GM19324 (cell line): Measurements from ENCODE around the gene NUP50.
"Not testable (repeated sequence)": the region's sequence is repeated elsewhere in the genome, so short reads cannot be mapped to it uniquely, and the experiment has no call there.

ENCODE experiments used
- ATAC-seq: cut with Tn5 transposase; IDR thresholded peaks from one replicate; pipeline ENCODE4 v1.9.1; 2021; ENCODE audit warnings: mild to moderate bottlenecking, moderate library complexity; ENCODE audit not compliant: unreplicated experiment, low FRiP score

NUP50 gene

GRCh38 chr22:45159652-45160462 is 3.9 kb upstream of the NUP50 start:
- no peak for ATAC-seq

- no peak for ATAC-seq
Observed at GRCh38 chr22:45162531-45162930, 1.2 kb upstream of the NUP50 start.

GRCh38 chr22:45163099-45163450 is 650 bp upstream of the NUP50 start:
- no peak for ATAC-seq

GRCh38 chr22:45164270-45165088 is 754 bp downstream of the NUP50 start:
- peak; percentile 29 for ATAC-seq

GRCh38 chr22:45166932-45167331 is 3.2 kb downstream of the NUP50 start:
- ATAC-seq: no peak

- ATAC-seq: no peak
Observed at GRCh38 chr22:45169591-45170466, 6.1 kb downstream of the NUP50 start.

- ATAC-seq: no peak
Observed at GRCh38 chr22:45171830-45172229, 8.1 kb downstream of the NUP50 start.

- ATAC-seq: no peak
Observed at GRCh38 chr22:45172881-45173585, 9.3 kb downstream of the NUP50 start.

- no peak for ATAC-seq
Observed at GRCh38 chr22:45179276-45180049, 15.7 kb downstream of the NUP50 start.

- ATAC-seq: no peak
Observed at GRCh38 chr22:45180146-45180679, 16.5 kb downstream of the NUP50 start.

GRCh38 chr22:45181240-45181639 is 17.5 kb downstream of the NUP50 start:
- no peak for ATAC-seq

- no peak for ATAC-seq
Observed at GRCh38 chr22:45181766-45182165, 18.0 kb downstream of the NUP50 start.

GRCh38 chr22:45183974-45184373 is 20.2 kb downstream of the NUP50 start:
- no peak for ATAC-seq

- ATAC-seq: no peak
Observed at GRCh38 chr22:45185718-45186514, 22.2 kb downstream of the NUP50 start.

GRCh38 chr22:45187891-45188290 is 24.2 kb downstream of the NUP50 start:
- ATAC-seq: no peak

GRCh38 chr22:45188779-45189178 is 25.1 kb downstream of the NUP50 start:
- ATAC-seq: no peak

GRCh38 chr22:45190202-45190872 is 26.6 kb downstream of the NUP50 start:
- no peak for ATAC-seq

GRCh38 chr22:45191746-45192145 is 28.0 kb downstream of the NUP50 start:
- ATAC-seq: not testable (repeated sequence)
